H1 (cell line): ENCODE results near the gene ST6GALNAC3. TPM values are rescaled to one million over a fixed set of nuclear protein-coding genes. Genes with fewer than 3 reads are reported as not detected.

ENCODE experiments used
- CTCF ChIA-PET: fragments of 300-600 bp; sonication (Branson Sonifier 250); formaldehyde crosslinking; loops from one replicate; lab custom pipeline; 2021; ENCODE audit not compliant: partially characterized antibody; lab: Charles Lee
- POLR2A ChIA-PET: fragments of 300-600 bp; sonication (Branson Sonifier 250); formaldehyde crosslinking; loops from one replicate; lab custom pipeline; 2021; ENCODE audit warnings: inconsistent platforms; ENCODE audit not compliant: partially characterized antibody; lab: Charles Lee
- DNase-seq, 2 experiments: peaks; one replicate each; pipeline versions ENCODE4 v3.0.0 to v3.0.0-alpha.2; 2010 to 2022; ENCODE audit warnings: low spot score in 2 of 2, low read depth in 1 of 2, mixed read lengths in 1 of 2
- FAIRE-seq: peaks from 2 replicates; lab custom pipeline; 2011; peaks lifted over from hg19 to GRCh38; lab: Jason Lieb, UNC
- H2AFZ ChIP-seq: 2 replicates; pipeline ENCODE4 v1.8.1; 2012; ENCODE audit warnings: low read length, inconsistent platforms
- H2AK5ac ChIP-seq: 2 replicates; pipeline ENCODE4 v1.6.1; 2013; ENCODE audit warnings: low read depth, low read length
- H2BK120ac ChIP-seq: replicated peaks from 2 replicates; pipeline ENCODE3; 2013; ENCODE audit warnings: low read depth, low read length, inconsistent platforms
- H2BK12ac ChIP-seq: 2 replicates; pipeline ENCODE4 v1.6.1; 2013; ENCODE audit warnings: low read depth, low read length
- H2BK15ac ChIP-seq: 2 replicates; pipeline ENCODE4 v1.6.1; 2013; ENCODE audit warnings: low read length
- H2BK20ac ChIP-seq: 2 replicates; pipeline ENCODE4 v1.6.1; 2013; ENCODE audit warnings: low read length
- H2BK5ac ChIP-seq: 2 replicates; pipeline ENCODE4 v1.6.1; 2013; ENCODE audit warnings: low read depth, low read length
- H3K14ac ChIP-seq: 2 replicates; pipeline ENCODE4 v1.6.1; 2013; ENCODE audit warnings: inconsistent platforms; ENCODE audit not compliant: insufficient read length
- H3K18ac ChIP-seq: 2 replicates; pipeline ENCODE4 v1.6.1; 2013; ENCODE audit warnings: low read length; ENCODE audit errors: extremely low read depth
- H3K23ac ChIP-seq: 2 replicates; pipeline ENCODE4 v1.6.1; 2013; ENCODE audit warnings: inconsistent platforms; ENCODE audit not compliant: insufficient read length
- H3K23me2 ChIP-seq: 2 replicates; pipeline ENCODE4 v1.6.1; 2013; ENCODE audit warnings: low read depth, low read length
- H3K27ac ChIP-seq: 2 replicates; pipeline ENCODE4 v1.6.1; 2011; ENCODE audit warnings: low read depth, low read length, inconsistent platforms
- H3K27me3 ChIP-seq, 4 experiments: replicated peaks in 1 of 4; 1 replicate in 1 of 4; 2 replicates in 3 of 4; pipeline versions ENCODE4 v1.6.1 to v1.8.1; 2011 to 2013; ENCODE audit warnings: low read length in 3 of 4, mild to moderate bottlenecking in 3 of 4, inconsistent platforms in 2 of 4, mixed read lengths in 2 of 4, moderate library complexity in 1 of 4; ENCODE audit not compliant: control insufficient read depth in 3 of 4, insufficient read depth in 3 of 4; ENCODE audit errors: extremely low read depth in 1 of 4
- H3K36me3 ChIP-seq, 4 experiments: 2 replicates each; pipeline versions ENCODE4 v1.6.1 to v1.8.1; 2011 to 2013; ENCODE audit warnings: mild to moderate bottlenecking in 4 of 4, low read length in 3 of 4, moderate library complexity in 2 of 4, control low read depth in 1 of 4, inconsistent platforms in 1 of 4; ENCODE audit not compliant: insufficient read depth in 4 of 4, control insufficient read depth in 2 of 4
- H3K4ac ChIP-seq: replicated peaks from 2 replicates; pipeline ENCODE3; 2013; ENCODE audit warnings: low read length, low read depth, mixed read lengths, inconsistent platforms; ENCODE audit not compliant: insufficient read length
- H3K4me1 ChIP-seq, 4 experiments: replicated peaks in 1 of 4; 1 replicate in 1 of 4; 2 replicates in 3 of 4; pipeline versions ENCODE4 v1.6.1 to v1.8.1; 2011 to 2013; ENCODE audit warnings: low read length in 3 of 4, inconsistent platforms in 2 of 4, mixed read lengths in 1 of 4; ENCODE audit not compliant: insufficient read depth in 4 of 4, control insufficient read depth in 3 of 4
- H3K4me2 ChIP-seq, 2 experiments: 2 replicates each; pipeline versions ENCODE4 v1.6.1 to v1.8.1; 2011 to 2013; ENCODE audit warnings: low read depth in 2 of 2, low read length in 2 of 2, control low read depth in 1 of 2, inconsistent platforms in 1 of 2, mild to moderate bottlenecking in 1 of 2; ENCODE audit not compliant: insufficient read depth in 1 of 2
- H3K4me3 ChIP-seq, 4 experiments: fragments of 200-600, 300-600 bp in 1 of 4; sonication (generic), shearing (Covaris generic), sonication (Bioruptor Twin) in 1 of 4; 2 replicates each; pipeline versions ENCODE4 v1.5.1 to v1.8.1; 2011 to 2016; ENCODE audit warnings: low read length in 4 of 4, low read depth in 3 of 4, control low read depth in 2 of 4, inconsistent platforms in 2 of 4, mild to moderate bottlenecking in 2 of 4, mixed read lengths in 1 of 4, moderate library complexity in 1 of 4; ENCODE audit not compliant: insufficient read depth in 2 of 4; ENCODE audit errors: extremely low read depth in 1 of 4
- H3K56ac ChIP-seq: replicated peaks from 2 replicates; pipeline ENCODE3; 2013; ENCODE audit warnings: low read depth, mild to moderate bottlenecking, mixed read lengths, low read length, inconsistent platforms; ENCODE audit not compliant: insufficient read length
- H3K79me1 ChIP-seq: 2 replicates; pipeline ENCODE4 v1.6.1; 2013; ENCODE audit warnings: low read depth, low read length, control low read depth
- H3K79me2 ChIP-seq, 2 experiments: 2 replicates each; pipeline versions ENCODE4 v1.6.1 to v1.8.1; 2012 to 2013; ENCODE audit warnings: low read length in 2 of 2, mild to moderate bottlenecking in 2 of 2, inconsistent platforms in 1 of 2; ENCODE audit not compliant: insufficient read depth in 2 of 2, control insufficient read depth in 1 of 2
- H3K9ac ChIP-seq, 4 experiments: replicated peaks in 1 of 4; 1 replicate in 1 of 4; 2 replicates in 3 of 4; pipeline versions ENCODE4 v1.6.1 to v1.8.1; 2011 to 2013; ENCODE audit warnings: low read depth in 3 of 4, low read length in 3 of 4, control low read depth in 2 of 4, mild to moderate bottlenecking in 2 of 4, moderate library complexity in 2 of 4, inconsistent platforms in 1 of 4; ENCODE audit errors: extremely low read depth in 1 of 4
- H3K9me3 ChIP-seq, 2 experiments: 2 replicates each; pipeline versions ENCODE4 v1.6.1 to v1.8.1; 2012 to 2013; ENCODE audit warnings: mild to moderate bottlenecking in 2 of 2, moderate library complexity in 2 of 2, control low read depth in 1 of 2, inconsistent platforms in 1 of 2, low read depth in 1 of 2, low read length in 1 of 2, mixed read lengths in 1 of 2; ENCODE audit not compliant: insufficient read depth in 2 of 2
- H4K20me1 ChIP-seq, 2 experiments: replicated peaks in 1 of 2; 2 replicates each; pipeline versions ENCODE3 to v1.8.1; 2011 to 2013; ENCODE audit warnings: inconsistent platforms in 2 of 2, low read length in 2 of 2, mild to moderate bottlenecking in 1 of 2; ENCODE audit not compliant: insufficient read depth in 2 of 2, control insufficient read depth in 1 of 2
- H4K5ac ChIP-seq: 2 replicates; pipeline ENCODE4 v1.6.1; 2013; ENCODE audit warnings: low read length, low read depth, mixed read lengths, inconsistent platforms; ENCODE audit not compliant: insufficient read length
- H4K8ac ChIP-seq: 2 replicates; pipeline ENCODE4 v1.8.0; 2013; ENCODE audit warnings: mild to moderate bottlenecking, moderate library complexity, low read length, inconsistent platforms; ENCODE audit not compliant: insufficient read depth; ENCODE audit errors: extremely low read depth
- H4K91ac ChIP-seq: replicated peaks from 2 replicates; pipeline ENCODE3; 2013; ENCODE audit warnings: low read length, mixed read lengths, inconsistent platforms; ENCODE audit not compliant: insufficient read length
- BACH1 ChIP-seq: IDR thresholded peaks from 2 replicates; pipeline ENCODE4 v1.6.1; 2012; ENCODE audit warnings: low read length, improper control_type of control experiment
- CBX5 ChIP-seq: fragments of 300-800, 300-1000 bp; sonication (generic); IDR thresholded peaks from 2 replicates; pipeline ENCODE4 v1.7.1; 2016; ENCODE audit warnings: antibody characterized with exemption, low read length, low read depth
- GTF2F1 ChIP-seq: IDR thresholded peaks from 2 replicates; pipeline ENCODE4 v1.6.1; 2012; ENCODE audit warnings: low read depth, low read length, improper control_type of control experiment, borderline replicate concordance
- JUND ChIP-seq: IDR thresholded peaks from 2 replicates; pipeline ENCODE4 v1.6.1; 2011; ENCODE audit warnings: mild to moderate bottlenecking, improper control_type of control experiment, low read length
- KDM4A ChIP-seq: IDR thresholded peaks from one replicate; pipeline ENCODE4 v1.7.1; 2012; ENCODE audit warnings: low read depth, mild to moderate bottlenecking, moderate library complexity, low read length, inconsistent platforms; ENCODE audit not compliant: severe bottlenecking
- NANOG ChIP-seq: IDR thresholded peaks from 2 replicates; pipeline ENCODE4 v1.6.1; 2011; ENCODE audit warnings: low read length, low read depth, mild to moderate bottlenecking, inconsistent platforms; ENCODE audit not compliant: insufficient read depth, poor library complexity, severe bottlenecking
- RAD21 ChIP-seq, 2 experiments: IDR thresholded peaks in 1 of 2; conservative IDR thresholded peaks in 1 of 2; 2 replicates each; pipeline ENCODE4 v1.6.1; 2011; ENCODE audit warnings: low read depth in 2 of 2, low read length in 2 of 2, improper control_type of control experiment in 1 of 2, inconsistent platforms in 1 of 2, mild to moderate bottlenecking in 1 of 2, moderate library complexity in 1 of 2
- SIX5 ChIP-seq: IDR thresholded peaks from 2 replicates; pipeline ENCODE4 v1.6.1; 2011; ENCODE audit warnings: mild to moderate bottlenecking, low read depth, low read length
- SRF ChIP-seq: IDR thresholded peaks from 2 replicates; pipeline ENCODE4 v1.6.1; 2011; ENCODE audit warnings: mild to moderate bottlenecking, low read depth, low read length, moderate library complexity
- ZNF274 ChIP-seq: IDR thresholded peaks from 2 replicates; pipeline ENCODE4 v1.7.0; 2012; ENCODE audit warnings: low read length, borderline replicate concordance; ENCODE audit errors: extremely low read depth
- polyA plus RNA-seq, 7 experiments: library from polyadenylated mRNA; depleted of rRNA in 3 of 7; stranded (reverse) in 5 of 7; unstranded in 2 of 7; fragments of >200 nt in 5 of 7; fragments of 200-250 nt in 2 of 7; gene quantifications; 1 replicate in 5 of 7; 2 replicates in 1 of 7; 4 replicates in 1 of 7; pipeline versions ENCODE4 v1.2.1 to v1.2.3, GENCODE V29; 2011 to 2013; ENCODE audit warnings: missing spikeins in 2 of 7, mixed read lengths in 2 of 7
- total RNA-seq: library from RNA; stranded (reverse); fragmentation: NEBNext Ultra II Directional; extraction: Animal tissue kit (Norgen Biotek cat#: 25700); gene quantifications from 2 replicates; pipeline ENCODE4 v1.2.1, GENCODE V29; 2021

Gene ST6GALNAC3
- total and polyA plus RNA-seq, 2 of the 8 experiments (the other 6 are each of a cell fraction or from before 2014, with no cell fraction given), result 4.9 to 19.0 TPM

DNA sequence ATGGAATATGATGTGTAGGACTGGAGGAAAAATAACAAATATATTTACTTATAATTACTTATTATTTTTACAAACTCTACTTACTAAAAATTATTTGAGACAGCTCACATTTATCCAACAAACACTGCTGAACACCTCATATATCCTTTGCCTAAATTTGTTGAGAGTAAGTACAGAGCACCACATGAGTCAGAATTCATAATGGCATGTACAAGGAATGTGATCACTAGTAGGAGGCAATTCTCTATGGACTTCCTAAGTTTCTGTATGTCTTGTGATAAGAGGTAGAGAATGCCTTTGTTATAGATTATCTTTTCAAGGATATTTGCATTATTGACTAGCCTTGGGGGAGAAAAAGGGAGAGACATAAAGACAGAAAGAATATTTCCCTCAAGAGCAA lies 8.2 kb upstream of the ST6GALNAC3 start:
- H3K27ac ChIP-seq, result no peak overlapping the region
- POLR2A ChIA-PET, result no interaction called here
- TF ChIP-seq ZNF274 (no peak), SIX5 (no peak), GTF2F1 (no peak), JUND (no peak), KDM4A (no peak), NANOG (no peak), BACH1 (no peak), SRF (no peak), CBX5 (no peak), RAD21 (IDR thresholded peaks at IDR 0.05 in 1 of 2, conservative IDR thresholded peaks at IDR 0.05 in 1 of 2; ENCODE audit: low read depth in 2 of 2, low read length in 2 of 2) (no peak)

More for the DNA sequence above, 8.2 kb upstream of the ST6GALNAC3 start:
- Histone ChIP-seq H4K8ac (no peak overlapping the region), H2BK120ac (no peak overlapping the region), H2AK5ac (no peak overlapping the region), H3K18ac (no peak overlapping the region), H2BK5ac (no peak overlapping the region), H3K23ac (no peak overlapping the region), H3K4me2 (no peak overlapping the region), H3K4me3 (no peak overlapping the region), H3K79me1 (no peaks in the 10 kb centered on the region), H4K91ac (no peak overlapping the region), H3K9me3 (no peaks in the 10 kb centered on the region), H3K4me1 (no peaks in the 10 kb centered on the region), H3K56ac (no peak overlapping the region), H3K9ac (no peak overlapping the region), H2BK15ac (no peak overlapping the region), H3K4ac (no peak overlapping the region), H3K79me2 (no peaks in the 10 kb centered on the region), H3K23me2 (no peaks in the 10 kb centered on the region), H4K5ac (no peak overlapping the region), H4K20me1 (no peaks in the 10 kb centered on the region), H2BK20ac (no peak overlapping the region), H3K36me3 (no peaks in the 10 kb centered on the region), H2BK12ac (no peak overlapping the region), H3K27me3 (peaks cover 0 to 2% (median 0%) of the 10 kb centered on the region in 4 experiments; a peak in 1 of 7 replicates), H2AFZ (no peak overlapping the region), H3K14ac (no peak overlapping the region)
- DNase-seq (no peak), FAIRE-seq (no peak)
- CTCF ChIA-PET, result interaction anchor here (1.3 kb wide), 1 partner anchor 31 kb away, joined by 3 read pairs; no protein-coding TSS in a partner anchor
